Measurements from ENCODE around the gene NGLY1. TPM values are rescaled to one million over a fixed set of nuclear protein-coding genes. Genes with fewer than 3 reads are reported as not detected.

Gene NGLY1
- total and polyA plus RNA-seq, 2 donors from 2014 or later, result 22.6 to 32.0 TPM

GRCh38 chr3:25686766-25687165 is 96.5 kb downstream of the NGLY1 start:
- TF ChIP-seq CTCF (IDR thresholded peaks at IDR 0.05; ENCODE audit: borderline replicate concordance, extremely low read depth, insufficient read depth), result no peak
- FAIRE-seq, result no peak

GRCh38 chr3:25683882-25684281 is 99.4 kb downstream of the NGLY1 start:
- Histone ChIP-seq H3K27me3 (ENCODE audit: control insufficient read depth, insufficient read depth, low read length) (no peaks in the 10 kb centered on the region), H3K9me3 (ENCODE audit: control insufficient read depth in 2 of 3, insufficient read depth in 1 of 3, low read length in 3 of 3) (peaks cover 0 to 4% (median 0%) of the 10 kb centered on the region in 3 donors), H3K27ac (ENCODE audit: low read depth in 2 of 2, low read length in 2 of 2) (no peak overlapping the region), H3K4me3 (ENCODE audit: low read length in 3 of 3) (no peak overlapping the region), H3K4me1 (ENCODE audit: control insufficient read depth in 2 of 3, insufficient read depth in 2 of 3, low read depth in 1 of 3, low read length in 3 of 3) (no peaks in the 10 kb centered on the region), H3K36me3 (ENCODE audit: control insufficient read depth in 2 of 3, insufficient read depth in 3 of 3, low read length in 3 of 3) (no peaks in the 10 kb centered on the region), H3K9ac (ENCODE audit: low read length in 3 of 3) (no peak overlapping the region)
- no peak for FAIRE-seq
- intact Hi-C loops (cut with DNase I), result no loop called here
- no peak for DNase-seq
- no peak for TF ChIP-seq CTCF (IDR thresholded peaks at IDR 0.05; ENCODE audit: borderline replicate concordance, extremely low read depth, insufficient read depth)

More at GRCh38 chr3:25686766-25687165, 96.5 kb downstream of the NGLY1 start:
- Histone ChIP-seq H3K9me3 (ENCODE audit: control insufficient read depth in 2 of 3, insufficient read depth in 1 of 3, low read length in 3 of 3) (peaks cover 0 to 4% (median 0%) of the 10 kb centered on the region in 3 donors), H3K27ac (ENCODE audit: low read depth in 2 of 2, low read length in 2 of 2) (no peak overlapping the region), H3K9ac (ENCODE audit: low read length in 3 of 3) (no peak overlapping the region), H3K4me3 (ENCODE audit: low read length in 3 of 3) (no peak overlapping the region), H3K36me3 (ENCODE audit: control insufficient read depth in 2 of 3, insufficient read depth in 3 of 3, low read length in 3 of 3) (no peaks in the 10 kb centered on the region), H3K4me1 (ENCODE audit: control insufficient read depth in 2 of 3, insufficient read depth in 2 of 3, low read depth in 1 of 3, low read length in 3 of 3) (no peaks in the 10 kb centered on the region), H3K27me3 (ENCODE audit: control insufficient read depth, insufficient read depth, low read length) (no peaks in the 10 kb centered on the region)
- intact Hi-C loops (cut with DNase I), result no loop called here
- DNase-seq, result peak in 1 of 5 donors; percentile 58

GRCh38 chr3:25683410-25683809 is 99.8 kb downstream of the NGLY1 start:
- H3K36me3 ChIP-seq (ENCODE audit: control insufficient read depth in 2 of 3, insufficient read depth in 3 of 3, low read length in 3 of 3), result no peaks in the 10 kb centered on the region
- H3K9me3 ChIP-seq (ENCODE audit: control insufficient read depth in 2 of 3, insufficient read depth in 1 of 3, low read length in 3 of 3), result peaks cover 0 to 4% (median 0%) of the 10 kb centered on the region in 3 donors
- intact Hi-C loops (cut with DNase I), result no loop called here
- no peaks in the 10 kb centered on the region for H3K27me3 ChIP-seq (ENCODE audit: control insufficient read depth, insufficient read depth, low read length)
- DNase-seq (no peak), FAIRE-seq (no peak)
- H3K27ac ChIP-seq (ENCODE audit: low read depth in 2 of 2, low read length in 2 of 2), result no peak overlapping the region
- H3K4me3 ChIP-seq (ENCODE audit: low read length in 3 of 3), result no peak overlapping the region
- no peak for TF ChIP-seq CTCF (IDR thresholded peaks at IDR 0.05; ENCODE audit: borderline replicate concordance, extremely low read depth, insufficient read depth)
- H3K9ac ChIP-seq (ENCODE audit: low read length in 3 of 3), result no peak overlapping the region
- no peaks in the 10 kb centered on the region for H3K4me1 ChIP-seq (ENCODE audit: control insufficient read depth in 2 of 3, insufficient read depth in 2 of 3, low read depth in 1 of 3, low read length in 3 of 3)
